ENCODE results near the gene FOXC1. TPM values are rescaled to one million over a fixed set of nuclear protein-coding genes. Genes with fewer than 3 reads are reported as not detected.

The FOXC1 gene
- polyA plus RNA-seq, 2 donors = 1.5 to 2.3 TPM

DNA sequence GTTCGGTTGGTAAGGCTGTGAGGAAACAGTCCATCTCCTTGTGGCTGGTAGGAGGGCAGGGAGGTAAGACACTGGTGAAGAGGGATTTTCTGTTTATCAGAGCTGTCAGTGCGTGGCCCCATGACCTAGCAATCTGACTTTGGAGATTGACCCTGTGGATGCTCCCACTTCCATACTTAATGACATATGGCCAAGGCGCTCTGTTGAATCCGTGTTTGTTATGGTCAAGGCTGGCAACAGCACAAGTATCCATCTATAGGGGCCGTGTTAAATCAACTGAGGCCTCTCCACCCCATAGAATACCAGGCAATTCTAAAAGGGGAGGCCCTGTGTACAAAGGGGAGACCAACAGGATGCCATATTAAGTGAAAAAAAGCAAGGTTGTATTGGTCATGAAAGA is 25.6 kb upstream of the FOXC1 start:
- WGBS, 2 donors = 84 to 85% methylated on average over 5 of the region's 5 CpGs
- peaks cover 0 to 7% of the 10 kb centered on the region in 2 donors for H3K4me1 ChIP-seq (ENCODE audit: control insufficient read depth in 2 of 2, insufficient read depth in 2 of 2, low read length in 1 of 2)
- H3K36me3 ChIP-seq (ENCODE audit: control insufficient read depth in 2 of 2, insufficient read depth in 2 of 2, low read length in 1 of 2) = no peaks in the 10 kb centered on the region
- H3K9me3 ChIP-seq (ENCODE audit: control insufficient read depth in 2 of 2, insufficient read depth in 1 of 2, low read depth in 1 of 2, low read length in 1 of 2) = no peaks in the 10 kb centered on the region
- no peaks in the 10 kb centered on the region for H3K27me3 ChIP-seq (ENCODE audit: control insufficient read depth in 1 of 2, insufficient read depth in 2 of 2, low read length in 2 of 2)
- no peak overlapping the region for H3K27ac ChIP-seq (ENCODE audit: low read depth in 2 of 2, low read length in 1 of 2)
- H3K4me3 ChIP-seq (ENCODE audit: low read depth in 1 of 2, low read length in 2 of 2) = no peak overlapping the region

DNA sequence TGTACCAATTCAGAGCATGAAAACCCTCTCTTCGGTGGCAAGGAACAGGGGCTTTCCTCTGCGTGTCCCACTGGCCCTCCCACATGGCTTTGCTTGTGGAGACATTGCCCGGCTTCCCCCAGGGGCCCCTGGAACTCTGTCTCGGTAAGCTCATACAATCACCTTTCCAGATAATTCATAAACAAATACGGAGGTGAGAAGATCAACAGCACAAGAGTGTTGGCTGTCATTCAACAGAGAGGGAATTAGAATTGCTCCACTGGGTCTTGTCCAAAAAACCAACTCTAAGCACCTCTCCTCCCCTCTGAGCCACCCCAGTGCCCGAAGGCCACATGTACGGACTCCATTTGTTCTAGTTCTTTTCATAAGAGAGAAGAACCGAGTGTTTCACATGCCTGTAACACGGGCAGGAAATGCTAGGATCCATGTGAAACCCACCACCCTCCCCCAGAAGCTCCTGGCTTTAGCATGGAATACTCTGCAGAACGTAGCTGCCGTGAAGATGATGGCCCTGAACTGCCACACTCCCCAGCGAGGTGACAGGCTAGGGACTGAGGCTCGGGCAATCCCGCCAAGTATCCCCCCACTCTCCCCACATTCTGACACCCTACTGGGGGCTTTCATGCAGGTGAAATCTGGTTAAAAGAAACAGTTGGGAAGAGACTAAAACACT is 24.6 kb upstream of the FOXC1 start:
- peaks cover 0 to 7% of the 10 kb centered on the region in 2 donors for H3K4me1 ChIP-seq (ENCODE audit: control insufficient read depth in 2 of 2, insufficient read depth in 2 of 2, low read length in 1 of 2)
- no peak overlapping the region for H3K4me3 ChIP-seq (ENCODE audit: low read depth in 1 of 2, low read length in 2 of 2)
- H3K36me3 ChIP-seq (ENCODE audit: control insufficient read depth in 2 of 2, insufficient read depth in 2 of 2, low read length in 1 of 2) = no peaks in the 10 kb centered on the region
- H3K27ac ChIP-seq (ENCODE audit: low read depth in 2 of 2, low read length in 1 of 2) = no peak overlapping the region
- WGBS, 2 donors = 57 to 63% methylated on average over 14 of the region's 14 CpGs
- H3K9me3 ChIP-seq (ENCODE audit: control insufficient read depth in 2 of 2, insufficient read depth in 1 of 2, low read depth in 1 of 2, low read length in 1 of 2) = no peaks in the 10 kb centered on the region
- H3K27me3 ChIP-seq (ENCODE audit: control insufficient read depth in 1 of 2, insufficient read depth in 2 of 2, low read length in 2 of 2) = no peaks in the 10 kb centered on the region

DNA sequence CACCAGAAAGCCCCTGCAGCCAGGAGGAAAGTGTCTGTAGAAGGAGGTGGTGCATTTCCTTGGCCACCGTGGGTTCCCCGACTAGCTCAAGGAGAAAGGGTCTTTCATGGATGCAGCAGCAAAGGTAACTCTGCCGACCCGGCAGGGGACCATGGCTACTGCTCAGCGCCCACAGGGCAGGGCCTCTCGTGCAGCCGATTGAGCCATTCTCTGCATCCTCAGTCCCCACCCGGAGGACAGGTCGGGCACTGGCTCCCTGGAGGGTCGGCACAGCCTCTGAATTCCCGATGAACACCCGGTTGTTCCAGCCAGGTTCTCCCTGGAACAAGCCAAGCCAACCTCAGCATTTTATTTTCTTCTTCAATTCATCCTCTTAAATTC is 24.1 kb upstream of the FOXC1 start:
- Histone ChIP-seq H3K9me3 (ENCODE audit: control insufficient read depth in 2 of 2, insufficient read depth in 1 of 2, low read depth in 1 of 2, low read length in 1 of 2) (no peaks in the 10 kb centered on the region), H3K27ac (ENCODE audit: low read depth in 2 of 2, low read length in 1 of 2) (no peak overlapping the region), H3K4me1 (ENCODE audit: control insufficient read depth in 2 of 2, insufficient read depth in 2 of 2, low read length in 1 of 2) (peaks cover 0 to 5% of the 10 kb centered on the region in 2 donors), H3K27me3 (ENCODE audit: control insufficient read depth in 1 of 2, insufficient read depth in 2 of 2, low read length in 2 of 2) (no peaks in the 10 kb centered on the region), H3K36me3 (ENCODE audit: control insufficient read depth in 2 of 2, insufficient read depth in 2 of 2, low read length in 1 of 2) (no peaks in the 10 kb centered on the region), H3K4me3 (ENCODE audit: low read depth in 1 of 2, low read length in 2 of 2) (no peak overlapping the region)
- WGBS, 2 donors = 76 to 77% methylated on average over 12 of the region's 12 CpGs

DNA sequence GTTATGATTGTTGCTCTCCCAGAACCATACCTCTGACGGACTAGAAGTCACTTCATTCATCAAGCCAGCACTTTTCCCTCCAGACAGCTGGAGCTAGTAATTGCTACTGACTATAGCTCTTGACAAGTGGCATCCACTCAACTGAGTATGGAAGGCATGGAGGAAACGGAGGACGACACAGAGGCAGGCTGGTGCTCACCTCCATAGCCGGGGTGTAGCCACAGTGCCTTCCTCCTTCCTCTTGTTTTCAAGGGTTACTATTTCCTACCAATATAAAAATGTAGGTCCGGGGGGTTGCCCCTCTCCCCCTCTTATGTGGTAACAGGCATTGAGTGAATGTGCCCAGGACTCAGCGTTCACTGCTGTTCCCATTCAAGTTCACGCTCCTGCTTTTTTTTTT is 23.5 kb upstream of the FOXC1 start:
- Histone ChIP-seq H3K9me3 (ENCODE audit: control insufficient read depth in 2 of 2, insufficient read depth in 1 of 2, low read depth in 1 of 2, low read length in 1 of 2) (no peaks in the 10 kb centered on the region), H3K4me3 (ENCODE audit: low read depth in 1 of 2, low read length in 2 of 2) (no peak overlapping the region), H3K4me1 (ENCODE audit: control insufficient read depth in 2 of 2, insufficient read depth in 2 of 2, low read length in 1 of 2) (peaks cover 0 to 3% of the 10 kb centered on the region in 2 donors), H3K27ac (ENCODE audit: low read depth in 2 of 2, low read length in 1 of 2) (no peak overlapping the region), H3K27me3 (ENCODE audit: control insufficient read depth in 1 of 2, insufficient read depth in 2 of 2, low read length in 2 of 2) (no peaks in the 10 kb centered on the region), H3K36me3 (ENCODE audit: control insufficient read depth in 2 of 2, insufficient read depth in 2 of 2, low read length in 1 of 2) (no peaks in the 10 kb centered on the region)
- 76 to 90% methylated on average over 7 of the region's 7 CpGs for WGBS, 2 donors

DNA sequence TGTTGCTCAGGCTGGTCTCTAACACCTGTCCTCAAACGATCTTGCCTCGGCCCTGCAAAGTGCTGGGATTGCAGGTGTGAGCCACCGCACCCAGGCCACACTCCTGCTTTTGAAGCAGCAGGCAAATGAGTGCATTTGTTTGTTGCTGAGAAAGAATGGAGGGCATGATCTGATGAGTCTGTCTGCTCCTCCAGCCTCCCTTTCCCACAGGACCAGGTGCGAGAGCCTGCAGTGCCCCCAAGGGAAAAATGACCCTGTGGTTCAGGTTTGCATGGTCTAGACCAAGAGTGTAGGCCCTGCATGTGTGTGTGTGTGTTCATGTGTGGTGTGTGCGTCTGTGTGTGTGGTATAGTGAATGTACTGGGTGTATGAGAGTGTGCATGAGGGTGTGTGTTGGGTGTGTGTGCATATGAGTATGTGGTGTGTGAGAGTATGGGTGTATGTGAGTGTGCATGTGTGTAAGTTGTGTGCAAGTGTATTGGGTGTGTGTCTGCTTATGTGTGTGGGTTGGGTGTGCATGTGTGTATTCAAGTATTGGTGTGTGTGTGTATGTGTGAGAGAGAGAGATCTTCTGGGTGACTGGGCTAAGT is 22.8 kb upstream of the FOXC1 start:
- WGBS, 2 donors = 56 to 65% methylated on average over 5 of the region's 5 CpGs
- Histone ChIP-seq H3K4me1 (ENCODE audit: control insufficient read depth in 2 of 2, insufficient read depth in 2 of 2, low read length in 1 of 2) (peaks cover 0 to 3% of the 10 kb centered on the region in 2 donors), H3K27me3 (ENCODE audit: control insufficient read depth in 1 of 2, insufficient read depth in 2 of 2, low read length in 2 of 2) (no peaks in the 10 kb centered on the region), H3K27ac (ENCODE audit: low read depth in 2 of 2, low read length in 1 of 2) (no peak overlapping the region), H3K36me3 (ENCODE audit: control insufficient read depth in 2 of 2, insufficient read depth in 2 of 2, low read length in 1 of 2) (no peaks in the 10 kb centered on the region), H3K9me3 (ENCODE audit: control insufficient read depth in 2 of 2, insufficient read depth in 1 of 2, low read depth in 1 of 2, low read length in 1 of 2) (no peaks in the 10 kb centered on the region), H3K4me3 (ENCODE audit: low read depth in 1 of 2, low read length in 2 of 2) (no peak overlapping the region)

DNA sequence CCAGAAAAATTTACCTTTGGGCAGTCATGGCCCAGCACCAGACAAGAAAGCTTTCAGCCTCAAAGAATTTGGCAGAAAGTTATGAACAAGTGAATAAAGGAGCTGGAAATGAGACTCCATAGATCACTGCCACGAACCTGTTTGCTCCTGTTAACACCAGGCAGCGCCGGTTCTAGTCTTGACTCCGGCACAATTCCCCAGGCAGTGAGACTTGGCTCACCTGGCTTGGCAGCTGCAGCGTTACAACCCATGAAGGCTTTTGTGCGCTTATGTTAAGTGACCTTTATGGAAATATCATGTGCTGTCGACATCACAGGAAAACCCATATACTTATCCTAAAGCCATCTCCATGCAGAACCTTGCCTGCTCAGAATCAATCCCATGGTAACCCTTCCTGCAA is 22.2 kb upstream of the FOXC1 start:
- WGBS, 2 donors = 54 to 70% methylated on average over 7 of the region's 7 CpGs

DNA sequence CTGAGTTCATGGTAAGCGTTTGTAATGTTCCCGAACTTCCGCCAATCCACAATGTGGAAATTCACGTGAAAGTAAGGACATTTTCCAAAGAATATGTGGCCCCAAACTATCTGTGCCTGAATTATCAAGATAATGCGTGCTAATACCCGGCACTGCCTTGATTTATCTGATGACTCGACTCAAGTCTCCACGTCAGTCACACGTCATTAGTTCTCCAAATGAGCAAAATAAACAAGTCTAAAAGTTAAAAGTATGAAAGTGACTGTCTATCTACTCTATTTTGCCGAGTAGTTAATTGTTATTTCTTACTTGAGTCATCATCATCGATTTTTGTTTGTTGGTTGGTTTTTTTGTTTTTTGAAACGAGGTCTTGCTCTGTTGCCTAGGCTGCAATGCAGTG is 21.7 kb upstream of the FOXC1 start:
- Histone ChIP-seq H3K9me3 (ENCODE audit: control insufficient read depth in 2 of 2, insufficient read depth in 1 of 2, low read depth in 1 of 2, low read length in 1 of 2) (no peaks in the 10 kb centered on the region), H3K27ac (ENCODE audit: low read depth in 2 of 2, low read length in 1 of 2) (no peak overlapping the region), H3K36me3 (ENCODE audit: control insufficient read depth in 2 of 2, insufficient read depth in 2 of 2, low read length in 1 of 2) (no peaks in the 10 kb centered on the region), H3K4me3 (ENCODE audit: low read depth in 1 of 2, low read length in 2 of 2) (no peak overlapping the region), H3K4me1 (ENCODE audit: control insufficient read depth in 2 of 2, insufficient read depth in 2 of 2, low read length in 1 of 2) (peaks cover 0 to 3% of the 10 kb centered on the region in 2 donors), H3K27me3 (ENCODE audit: control insufficient read depth in 1 of 2, insufficient read depth in 2 of 2, low read length in 2 of 2) (no peaks in the 10 kb centered on the region)
- 54 to 68% methylated on average over 12 of the region's 12 CpGs for WGBS, 2 donors

More for the DNA sequence above, 22.2 kb upstream of the FOXC1 start:
- peaks cover 0 to 3% of the 10 kb centered on the region in 2 donors for H3K4me1 ChIP-seq (ENCODE audit: control insufficient read depth in 2 of 2, insufficient read depth in 2 of 2, low read length in 1 of 2)
- H3K9me3 ChIP-seq (ENCODE audit: control insufficient read depth in 2 of 2, insufficient read depth in 1 of 2, low read depth in 1 of 2, low read length in 1 of 2) = no peaks in the 10 kb centered on the region
- no peak overlapping the region for H3K27ac ChIP-seq (ENCODE audit: low read depth in 2 of 2, low read length in 1 of 2)
- H3K27me3 ChIP-seq (ENCODE audit: control insufficient read depth in 1 of 2, insufficient read depth in 2 of 2, low read length in 2 of 2) = no peaks in the 10 kb centered on the region
- H3K36me3 ChIP-seq (ENCODE audit: control insufficient read depth in 2 of 2, insufficient read depth in 2 of 2, low read length in 1 of 2) = no peaks in the 10 kb centered on the region
- H3K4me3 ChIP-seq (ENCODE audit: low read depth in 1 of 2, low read length in 2 of 2) = no peak overlapping the region

DNA sequence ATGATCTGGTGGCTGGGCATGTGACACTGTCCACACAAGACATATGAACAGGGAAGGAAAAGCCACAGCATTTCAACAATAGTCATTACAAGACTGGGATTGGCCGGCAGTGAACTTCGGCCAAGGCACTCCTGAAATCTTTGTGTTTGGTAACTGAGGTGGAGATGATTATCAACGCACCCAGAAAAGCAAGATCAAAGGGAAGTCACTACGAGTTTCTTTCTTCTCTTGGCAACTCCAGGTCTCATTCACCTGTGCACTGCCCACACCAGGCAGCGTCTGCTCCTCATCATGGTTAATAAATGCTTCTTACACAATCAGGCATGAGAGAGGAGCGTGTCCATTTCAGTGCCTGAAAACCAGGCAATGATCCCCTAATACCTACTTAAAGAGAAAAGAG is 20.5 kb upstream of the FOXC1 start:
- no peaks in the 10 kb centered on the region for H3K9me3 ChIP-seq (ENCODE audit: control insufficient read depth in 2 of 2, insufficient read depth in 1 of 2, low read depth in 1 of 2, low read length in 1 of 2)
- 67 to 72% methylated on average over 6 of the region's 6 CpGs for WGBS, 2 donors
- no peaks in the 10 kb centered on the region for H3K27me3 ChIP-seq (ENCODE audit: control insufficient read depth in 1 of 2, insufficient read depth in 2 of 2, low read length in 2 of 2)
- H3K4me3 ChIP-seq (ENCODE audit: low read depth in 1 of 2, low read length in 2 of 2) = no peak overlapping the region
- no peak overlapping the region for H3K27ac ChIP-seq (ENCODE audit: low read depth in 2 of 2, low read length in 1 of 2)
- H3K4me1 ChIP-seq (ENCODE audit: control insufficient read depth in 2 of 2, insufficient read depth in 2 of 2, low read length in 1 of 2) = peaks cover 0 to 3% of the 10 kb centered on the region in 2 donors
- no peaks in the 10 kb centered on the region for H3K36me3 ChIP-seq (ENCODE audit: control insufficient read depth in 2 of 2, insufficient read depth in 2 of 2, low read length in 1 of 2)

DNA sequence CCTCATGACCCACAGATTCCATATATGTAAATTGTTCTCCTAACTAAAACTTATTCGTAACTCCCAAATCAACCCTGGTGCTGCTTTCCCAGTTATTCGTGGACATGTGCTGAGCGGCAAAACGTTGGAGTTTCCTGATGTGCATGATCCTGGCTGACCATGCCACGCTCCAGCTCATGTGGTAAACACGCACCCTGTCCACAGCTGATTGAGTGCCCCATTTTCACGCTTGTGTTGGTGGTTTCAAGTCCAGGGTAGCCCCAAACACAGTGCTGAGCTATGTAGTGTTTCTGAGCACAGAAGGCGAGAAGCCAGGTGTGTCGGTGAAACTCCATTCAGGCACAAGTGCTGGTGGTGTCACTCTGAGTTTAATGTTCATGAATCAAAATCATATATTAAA is 19.1 kb upstream of the FOXC1 start:
- Histone ChIP-seq H3K9me3 (ENCODE audit: control insufficient read depth in 2 of 2, insufficient read depth in 1 of 2, low read depth in 1 of 2, low read length in 1 of 2) (no peaks in the 10 kb centered on the region), H3K4me1 (ENCODE audit: control insufficient read depth in 2 of 2, insufficient read depth in 2 of 2, low read length in 1 of 2) (peaks cover 0 to 3% of the 10 kb centered on the region in 2 donors), H3K36me3 (ENCODE audit: control insufficient read depth in 2 of 2, insufficient read depth in 2 of 2, low read length in 1 of 2) (no peaks in the 10 kb centered on the region), H3K4me3 (ENCODE audit: low read depth in 1 of 2, low read length in 2 of 2) (no peak overlapping the region), H3K27ac (ENCODE audit: low read depth in 2 of 2, low read length in 1 of 2) (no peak overlapping the region), H3K27me3 (ENCODE audit: control insufficient read depth in 1 of 2, insufficient read depth in 2 of 2, low read length in 2 of 2) (peaks cover 0 to 4% of the 10 kb centered on the region in 2 donors)
- WGBS, 2 donors = 90 to 94% methylated on average over 9 of the region's 9 CpGs

DNA sequence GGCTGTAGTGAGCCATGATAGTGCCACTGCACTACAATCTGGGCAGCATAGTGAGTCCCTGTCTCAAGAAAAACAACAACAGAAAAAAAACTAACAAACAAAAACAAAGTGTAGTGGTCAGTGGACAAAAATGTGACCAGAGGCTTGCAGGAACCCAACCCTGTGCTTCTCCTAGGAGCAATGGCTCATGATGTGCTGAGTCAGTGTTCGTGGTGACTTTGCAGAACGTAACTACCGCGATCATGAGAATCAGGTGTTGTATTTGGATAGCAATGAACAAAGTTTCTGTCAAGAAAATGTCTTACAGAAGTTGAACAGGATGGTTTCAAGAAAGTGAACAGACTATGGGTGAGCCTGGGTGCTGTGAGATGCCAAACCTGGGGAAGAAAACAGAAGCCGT is 18.5 kb upstream of the FOXC1 start:
- 93% methylated on average over 5 of the region's 5 CpGs for WGBS, 2 donors
- Histone ChIP-seq H3K4me1 (ENCODE audit: control insufficient read depth in 2 of 2, insufficient read depth in 2 of 2, low read length in 1 of 2) (peaks cover 0 to 7% of the 10 kb centered on the region in 2 donors), H3K4me3 (ENCODE audit: low read depth in 1 of 2, low read length in 2 of 2) (no peak overlapping the region), H3K27me3 (ENCODE audit: control insufficient read depth in 1 of 2, insufficient read depth in 2 of 2, low read length in 2 of 2) (peaks cover 0 to 4% of the 10 kb centered on the region in 2 donors), H3K27ac (ENCODE audit: low read depth in 2 of 2, low read length in 1 of 2) (no peak overlapping the region), H3K9me3 (ENCODE audit: control insufficient read depth in 2 of 2, insufficient read depth in 1 of 2, low read depth in 1 of 2, low read length in 1 of 2) (no peaks in the 10 kb centered on the region), H3K36me3 (ENCODE audit: control insufficient read depth in 2 of 2, insufficient read depth in 2 of 2, low read length in 1 of 2) (no peaks in the 10 kb centered on the region)

Data from esophagus (tissue), 2 donors.